Smooth muscle cell (in vitro differentiated cells): ENCODE data around the gene PPFIBP1. TPM values are rescaled to one million over a fixed set of nuclear protein-coding genes. Genes with fewer than 3 reads are reported as not detected.

ENCODE experiments used
- DNase-seq: peaks from one replicate; lab custom pipeline; 2025; ENCODE audit not compliant: unreplicated experiment; lab: John Stamatoyannopoulos, UW
- H2AFZ ChIP-seq: fragments of 200-600 bp; sonication (generic); 2 replicates; pipeline ENCODE4 v1.6.0; 2016; ENCODE audit warnings: antibody characterized with exemption, low read depth, mild to moderate bottlenecking
- H3F3A ChIP-seq: fragments of 200-600 bp; sonication (generic); 2 replicates; pipeline ENCODE4 v1.6.0; 2017; ENCODE audit warnings: antibody characterized with exemption, low read depth
- H3K27ac ChIP-seq: fragments of 200-600 bp; sonication (generic); 2 replicates; pipeline ENCODE4 v1.5.1; 2016; ENCODE audit warnings: low read depth, mild to moderate bottlenecking
- H3K27me3 ChIP-seq: fragments of 200-600 bp; sonication (generic); 2 replicates; pipeline ENCODE4 v1.6.1; 2016; ENCODE audit warnings: low read depth, mild to moderate bottlenecking
- H3K36me3 ChIP-seq: fragments of 200-600 bp; sonication (generic); 2 replicates; pipeline ENCODE4 v1.5.1; 2016; ENCODE audit warnings: low read depth
- H3K4me1 ChIP-seq: fragments of 200-600 bp; sonication (generic); 2 replicates; pipeline ENCODE4 v1.5.1; 2016; ENCODE audit warnings: low read depth
- H3K4me2 ChIP-seq: fragments of 200-600 bp; sonication (generic); 2 replicates; pipeline ENCODE4 v1.6.0; 2016; ENCODE audit warnings: mild to moderate bottlenecking
- H3K4me3 ChIP-seq: fragments of 200-600 bp; sonication (generic); 2 replicates; pipeline ENCODE4 v1.5.1; 2016; ENCODE audit warnings: mild to moderate bottlenecking
- H3K79me2 ChIP-seq: fragments of 200-600 bp; sonication (generic); 2 replicates; pipeline ENCODE4 v1.6.0; 2016; ENCODE audit warnings: low read depth, mild to moderate bottlenecking
- H3K9ac ChIP-seq: fragments of 200-600 bp; sonication (generic); 2 replicates; pipeline ENCODE4 v1.6.0; 2016; ENCODE audit warnings: low read depth
- H3K9me3 ChIP-seq: fragments of 200-600 bp; sonication (generic); replicated peaks from 2 replicates; pipeline ENCODE4 v1.5.1; 2016; ENCODE audit warnings: low read depth
- H4K20me1 ChIP-seq: fragments of 200-600 bp; sonication (generic); 2 replicates; pipeline ENCODE4 v1.6.0; 2016; ENCODE audit warnings: low read depth
- CTCF ChIP-seq: fragments of 200-600 bp; sonication (generic); IDR thresholded peaks from 2 replicates; pipeline ENCODE4 v1.5.1; 2017; ENCODE audit warnings: borderline replicate concordance, mild to moderate bottlenecking, antibody characterized with exemption; ENCODE audit not compliant: insufficient read depth, poor library complexity, severe bottlenecking
- WGBS: methylation state at CpG from one replicate; pipeline ENCODE4 v1.1.7; 2016; ENCODE audit warnings: low lambda C conversion rate; 5-methylcytosine and 5-hydroxymethylcytosine counted together
- polyA plus RNA-seq: library from polyadenylated mRNA; unstranded; fragments of >200 nt; fragmentation: Nextera tagmentation; extraction: Ambion mirVana; gene quantifications from 2 replicates; pipeline ENCODE4 v1.2.1, GENCODE V29; 2016
- total RNA-seq: library from RNA; depleted of rRNA; stranded (reverse); fragments of >200 nt; gene quantifications from 2 replicates; pipeline ENCODE4 v1.2.3, GENCODE V29; 2014

PPFIBP1 gene
- total and polyA plus RNA-seq, 2 experiments from 2014 or later = 45.7 to 150 TPM

GRCh38 chr12:27575090-27575761 is 51.2 kb downstream of the PPFIBP1 start:
- no peaks in the 10 kb centered on the region for H3F3A ChIP-seq
- no peaks in the 10 kb centered on the region for H3K9me3 ChIP-seq
- H3K27ac ChIP-seq = peak overlapping the region; percentile 92
- peaks cover 94% of the 10 kb centered on the region for H3K79me2 ChIP-seq
- H3K9ac ChIP-seq = peak overlapping the region; percentile 42
- peaks cover 43% of the 10 kb centered on the region for H4K20me1 ChIP-seq
- no peak overlapping the region for H3K4me3 ChIP-seq
- H3K36me3 ChIP-seq = peaks cover 7% of the 10 kb centered on the region
- TF ChIP-seq CTCF = no peak
- peaks cover 14% of the 10 kb centered on the region for H3K4me1 ChIP-seq
- no peak overlapping the region for H2AFZ ChIP-seq
- DNase-seq = no peak
- peak overlapping the region; percentile 61 for H3K4me2 ChIP-seq
- no peaks in the 10 kb centered on the region for H3K27me3 ChIP-seq

GRCh38 chr12:27575762-27576118 is 51.7 kb downstream of the PPFIBP1 start:
- Histone ChIP-seq H3K4me1 (peaks cover 14% of the 10 kb centered on the region), H3K4me2 (peak overlapping the region; percentile 61), H3K36me3 (peaks cover 7% of the 10 kb centered on the region), H3K27ac (peak overlapping the region; percentile 92), H3K9me3 (no peaks in the 10 kb centered on the region), H4K20me1 (peaks cover 48% of the 10 kb centered on the region), H3K27me3 (no peaks in the 10 kb centered on the region), H3F3A (no peaks in the 10 kb centered on the region), H3K4me3 (no peak overlapping the region), H3K79me2 (peaks cover 96% of the 10 kb centered on the region), H3K9ac (no peak overlapping the region), H2AFZ (no peak overlapping the region)
- WGBS = 57% methylated on average over 2 of the region's 2 CpGs
- no peak for DNase-seq
- TF ChIP-seq CTCF = no peak

- H3K9me3 ChIP-seq = no peaks in the 10 kb centered on the region
- peak overlapping the region; percentile 92 for H3K27ac ChIP-seq
- no peaks in the 10 kb centered on the region for H3K27me3 ChIP-seq
- peaks cover 55% of the 10 kb centered on the region for H4K20me1 ChIP-seq
- H3K36me3 ChIP-seq = peaks cover 7% of the 10 kb centered on the region
- peaks cover 14% of the 10 kb centered on the region for H3K4me1 ChIP-seq
- H2AFZ ChIP-seq = no peak overlapping the region
- no peaks in the 10 kb centered on the region for H3F3A ChIP-seq
- no peak overlapping the region for H3K4me3 ChIP-seq
- DNase-seq = no peak
- 89% methylated on average over 3 of the region's 3 CpGs for WGBS
- no peak overlapping the region for H3K9ac ChIP-seq
- TF ChIP-seq CTCF = no peak
- no peak overlapping the region for H3K4me2 ChIP-seq
- H3K79me2 ChIP-seq = peaks cover 95% of the 10 kb centered on the region
Measured at GRCh38 chr12:27576667-27577347, 52.8 kb downstream of the PPFIBP1 start.

GRCh38 chr12:27577688-27578087 is 53.7 kb downstream of the PPFIBP1 start:
- Histone ChIP-seq H3K9me3 (no peaks in the 10 kb centered on the region), H3F3A (no peaks in the 10 kb centered on the region), H3K9ac (no peak overlapping the region), H3K27ac (no peak overlapping the region), H3K4me2 (no peak overlapping the region), H4K20me1 (peaks cover 59% of the 10 kb centered on the region), H3K79me2 (peaks cover 89% of the 10 kb centered on the region), H3K4me3 (no peak overlapping the region), H2AFZ (no peak overlapping the region), H3K27me3 (no peaks in the 10 kb centered on the region), H3K36me3 (peaks cover 7% of the 10 kb centered on the region), H3K4me1 (peaks cover 15% of the 10 kb centered on the region)
- WGBS = 87% methylated on average over 4 of the region's 4 CpGs
- TF ChIP-seq CTCF = no peak
- DNase-seq = no peak
